NCI-H526 treated with DMSO at 0.1 percent for 48 hours (cell line): ENCODE results near the gene CACNA1D.

Source experiments
- DNase-seq: peaks from one replicate; lab custom pipeline; 2025; lab: John Stamatoyannopoulos, UW

CACNA1D gene

DNA sequence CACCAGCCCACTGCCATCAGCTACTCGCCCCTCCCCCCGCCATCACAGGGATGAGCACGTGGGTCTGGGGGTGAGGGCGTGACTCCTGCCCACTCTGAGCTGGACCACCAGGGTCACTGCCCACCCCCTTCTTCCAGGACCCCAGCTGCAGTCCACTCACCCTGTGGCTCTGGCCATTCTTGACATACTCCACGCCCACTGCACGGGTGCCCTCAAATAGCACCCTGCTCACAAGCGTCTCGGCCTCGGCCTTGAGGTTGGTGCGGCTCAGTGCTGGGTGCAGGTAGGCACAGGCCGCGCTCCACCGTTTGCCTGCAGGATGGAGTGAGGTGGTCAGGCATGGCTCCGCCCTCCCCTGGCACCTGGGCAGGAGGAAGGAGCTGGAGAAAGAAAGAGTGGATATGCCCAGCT lies 327.9 kb downstream of the CACNA1D start:
- DNase-seq = no peak

DNA sequence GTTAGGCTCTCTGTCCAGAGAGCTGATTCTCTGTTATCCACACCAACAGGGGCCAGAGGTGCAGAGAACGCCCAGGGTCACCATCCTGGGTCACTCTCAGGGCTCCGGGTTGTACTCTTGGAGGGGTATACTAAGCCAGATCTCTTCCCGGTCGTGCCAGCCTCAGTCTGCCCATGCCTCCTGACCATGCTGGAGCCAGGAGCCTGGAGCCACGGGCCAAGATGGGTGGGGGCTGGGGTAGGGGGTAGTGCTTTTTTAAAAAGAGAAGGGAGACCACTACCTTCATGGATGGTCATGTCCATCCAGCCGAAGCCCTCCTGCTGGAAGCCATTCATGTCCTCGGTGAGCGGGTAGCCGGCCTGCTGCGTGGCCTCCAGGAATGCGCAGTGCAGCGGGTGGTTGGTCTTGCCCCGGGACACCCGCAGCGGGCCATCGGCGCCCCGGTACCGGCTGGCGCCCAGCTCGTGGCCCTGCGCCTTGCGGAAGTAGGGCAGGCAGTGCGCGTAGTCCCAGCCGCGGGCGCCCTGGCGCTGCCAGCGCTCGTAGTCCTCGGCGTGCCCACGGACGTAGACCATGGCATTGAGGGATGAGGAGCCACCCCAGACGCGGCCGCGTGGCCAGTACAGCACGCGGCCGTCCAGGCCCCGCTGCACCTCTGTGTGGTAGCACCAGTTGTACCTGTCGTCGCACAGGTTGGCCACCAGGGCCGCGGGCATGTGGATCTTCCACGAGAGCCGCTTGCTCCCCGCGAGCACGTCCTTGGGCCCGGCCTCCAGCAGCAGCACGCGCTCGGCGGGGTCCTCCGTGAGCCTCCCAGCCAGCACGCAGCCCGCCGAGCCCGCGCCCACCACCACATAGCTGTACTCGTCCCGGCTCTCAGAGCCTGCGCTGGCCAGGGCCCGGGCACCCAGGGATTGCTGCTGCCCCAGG lies 328.9 kb downstream of the CACNA1D start:
- no peak for DNase-seq

DNA sequence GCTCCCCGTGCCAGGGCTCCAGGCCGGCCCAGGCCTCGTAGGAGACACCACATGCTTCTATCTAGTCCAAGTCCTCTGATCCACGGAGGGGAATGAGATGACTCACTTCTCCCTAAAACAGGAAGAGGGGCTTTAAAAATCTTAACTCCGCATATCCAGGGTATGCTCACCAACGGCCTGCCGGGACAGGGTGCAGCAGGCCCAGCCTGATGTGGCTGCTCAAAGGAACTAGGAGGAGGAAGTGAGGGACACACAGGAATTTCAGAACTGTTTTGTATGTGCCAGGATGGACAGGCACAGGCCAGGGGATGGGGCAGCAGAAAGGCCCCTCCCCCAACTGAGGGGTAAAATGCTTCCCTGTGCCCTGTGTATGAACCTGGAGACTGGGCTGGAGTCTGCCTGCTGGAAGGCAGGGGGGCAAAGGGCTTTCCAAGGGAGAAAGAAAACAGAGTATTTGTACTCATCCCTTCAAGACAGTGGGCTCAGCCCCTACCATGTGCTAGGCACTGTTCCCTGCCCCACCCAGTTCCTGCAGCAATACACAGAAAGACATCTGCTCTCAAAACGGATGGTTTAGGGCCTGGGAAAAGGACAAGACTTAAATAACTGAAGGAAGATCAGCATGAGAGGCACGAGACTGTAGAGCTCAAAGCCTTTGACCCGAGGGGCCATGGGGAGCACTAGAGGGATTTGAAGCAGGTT lies 329.7 kb downstream of the CACNA1D start:
- DNase-seq = no peak

DNA sequence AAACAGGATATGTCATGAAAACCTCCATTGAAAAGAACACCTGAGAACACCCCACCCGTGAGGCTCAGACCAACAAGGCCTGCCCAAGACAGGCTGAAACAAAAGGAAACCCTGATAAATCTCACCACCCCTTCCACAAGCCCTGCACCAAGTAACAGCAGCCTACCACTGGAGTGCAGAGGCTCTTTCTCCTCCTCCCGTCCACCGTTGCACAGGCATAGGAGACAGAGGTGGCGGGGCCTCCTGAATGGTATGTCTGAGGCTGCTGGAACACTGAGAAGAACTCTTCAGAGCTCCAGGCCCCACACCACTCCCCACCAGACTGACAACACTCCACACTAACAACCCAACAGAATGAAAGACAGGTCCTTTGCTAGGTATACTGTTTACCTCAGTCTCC lies 330.4 kb downstream of the CACNA1D start:
- no peak for DNase-seq

DNA sequence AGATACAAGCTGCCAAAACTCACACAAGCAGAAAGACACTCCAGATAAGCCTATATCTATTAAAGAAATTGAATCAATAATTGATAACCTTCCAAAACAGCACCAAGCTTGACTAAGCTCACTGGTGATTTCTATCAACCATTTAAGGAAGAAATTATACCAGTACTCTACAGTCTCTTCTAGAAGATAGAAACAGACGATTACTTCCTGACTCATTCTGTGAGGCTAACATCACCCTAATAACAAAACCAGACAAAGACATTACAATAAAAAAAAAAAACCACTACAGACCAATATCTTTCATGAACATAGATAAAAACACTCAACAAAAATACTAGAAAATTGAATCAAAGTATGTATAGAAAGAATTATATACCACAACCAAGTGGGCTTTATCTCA lies 331.6 kb downstream of the CACNA1D start:
- DNase-seq = no peak

DNA sequence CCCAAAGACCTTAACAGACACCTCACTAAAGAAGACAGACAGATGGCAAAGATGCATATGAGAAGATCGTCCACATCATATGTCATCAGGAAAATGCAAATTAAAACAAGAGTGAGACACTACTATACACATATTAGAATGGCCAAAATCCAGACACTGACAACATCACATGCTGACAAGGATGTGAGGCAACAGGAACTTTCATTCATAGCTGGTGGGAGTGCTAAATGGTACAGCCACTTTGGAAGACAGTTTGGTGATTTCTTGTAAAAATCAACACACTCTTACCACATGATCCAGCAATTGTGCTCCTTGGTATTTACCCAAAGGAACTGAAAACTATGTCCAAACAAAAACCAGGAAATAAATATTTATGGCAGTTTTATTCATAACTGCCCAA lies 334.2 kb downstream of the CACNA1D start:
- DNase-seq = no peak

DNA sequence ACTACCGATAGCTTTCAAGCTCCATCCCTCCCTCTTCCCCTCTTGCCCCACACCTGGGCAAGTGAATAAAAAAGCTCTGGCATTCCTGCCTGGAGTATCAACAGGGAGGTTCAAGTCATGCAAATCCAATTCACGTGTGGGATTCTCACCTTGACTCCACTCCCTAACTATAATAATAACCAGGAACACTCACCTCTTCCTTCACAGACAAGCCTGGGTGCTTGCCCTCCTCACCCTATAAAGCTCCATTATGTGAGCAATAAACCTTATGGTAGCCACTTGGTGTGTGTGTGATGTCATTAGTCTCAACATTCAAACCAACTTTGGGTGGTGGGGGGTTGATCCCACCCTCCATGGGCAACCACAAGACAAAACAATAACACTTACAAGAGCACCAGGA lies 335.2 kb downstream of the CACNA1D start:
- DNase-seq = no peak

DNA sequence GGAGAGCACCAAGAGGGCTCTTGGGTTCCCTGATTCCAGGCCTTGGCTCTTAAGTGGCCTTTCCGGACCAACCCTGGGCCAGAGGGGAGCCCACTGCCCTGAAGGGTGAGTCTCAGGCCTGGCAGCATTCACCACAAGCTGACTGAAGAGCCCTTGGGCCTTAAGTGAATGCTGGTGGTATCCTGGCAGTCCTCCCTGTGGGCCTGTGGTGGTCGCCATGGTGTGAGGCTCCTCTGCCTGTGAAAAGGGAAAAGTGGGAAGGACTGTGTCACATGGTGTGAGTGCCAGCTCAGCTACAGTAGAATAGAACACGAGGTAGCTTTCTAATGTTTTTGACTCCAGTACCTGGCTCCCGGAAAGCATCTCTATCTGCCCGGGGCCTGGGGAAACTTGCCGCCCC lies 336.5 kb downstream of the CACNA1D start:
- no peak for DNase-seq

DNA sequence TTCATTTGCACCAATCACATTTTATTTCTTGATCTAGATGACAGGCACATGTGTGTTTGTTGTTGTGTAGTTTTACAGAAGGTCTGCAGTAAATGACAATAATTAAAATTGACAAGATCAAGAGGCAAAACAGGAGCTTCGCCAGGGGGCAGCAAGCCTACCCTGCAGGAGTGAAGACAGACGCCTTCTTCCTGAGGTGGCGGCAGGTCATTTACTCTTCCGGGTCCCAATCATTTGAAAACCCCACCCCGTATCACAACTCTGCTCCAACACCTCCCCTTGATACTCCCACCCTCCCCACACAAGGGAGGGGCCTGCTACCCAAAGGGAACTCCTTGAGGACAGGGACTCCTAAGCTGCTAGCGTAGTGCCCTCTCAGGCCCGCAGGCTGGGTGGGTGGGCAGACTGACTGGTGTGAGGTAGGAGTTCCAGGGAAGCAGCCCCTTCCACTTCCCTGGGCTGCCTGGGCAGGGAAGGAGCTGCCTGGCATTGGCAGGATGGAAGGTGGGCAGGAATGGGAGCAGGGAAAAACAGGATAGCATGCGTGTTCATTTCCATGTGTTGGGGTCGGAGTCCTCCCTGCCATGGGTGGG lies 338.7 kb downstream of the CACNA1D start:
- no peak for DNase-seq

DNA sequence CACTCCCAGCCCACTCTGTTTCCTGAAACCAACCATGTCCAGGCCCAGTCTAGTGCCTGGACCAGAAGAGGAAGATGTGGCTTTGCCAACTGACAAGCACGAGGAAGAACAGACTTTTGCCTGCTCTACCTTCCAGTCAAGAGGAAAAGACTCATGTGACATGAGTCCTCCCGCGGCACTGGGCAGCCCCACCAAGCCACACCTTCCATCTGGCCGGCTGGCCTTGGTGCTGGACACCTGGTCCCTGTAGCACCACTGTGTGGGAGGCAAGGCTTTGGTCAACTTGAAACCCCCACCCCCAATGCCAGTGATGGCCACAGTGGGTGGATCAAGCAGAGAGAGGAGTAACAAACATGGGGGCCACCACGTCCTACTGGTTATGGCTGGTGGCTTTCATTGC lies 339.3 kb downstream of the CACNA1D start:
- DNase-seq = no peak

DNA sequence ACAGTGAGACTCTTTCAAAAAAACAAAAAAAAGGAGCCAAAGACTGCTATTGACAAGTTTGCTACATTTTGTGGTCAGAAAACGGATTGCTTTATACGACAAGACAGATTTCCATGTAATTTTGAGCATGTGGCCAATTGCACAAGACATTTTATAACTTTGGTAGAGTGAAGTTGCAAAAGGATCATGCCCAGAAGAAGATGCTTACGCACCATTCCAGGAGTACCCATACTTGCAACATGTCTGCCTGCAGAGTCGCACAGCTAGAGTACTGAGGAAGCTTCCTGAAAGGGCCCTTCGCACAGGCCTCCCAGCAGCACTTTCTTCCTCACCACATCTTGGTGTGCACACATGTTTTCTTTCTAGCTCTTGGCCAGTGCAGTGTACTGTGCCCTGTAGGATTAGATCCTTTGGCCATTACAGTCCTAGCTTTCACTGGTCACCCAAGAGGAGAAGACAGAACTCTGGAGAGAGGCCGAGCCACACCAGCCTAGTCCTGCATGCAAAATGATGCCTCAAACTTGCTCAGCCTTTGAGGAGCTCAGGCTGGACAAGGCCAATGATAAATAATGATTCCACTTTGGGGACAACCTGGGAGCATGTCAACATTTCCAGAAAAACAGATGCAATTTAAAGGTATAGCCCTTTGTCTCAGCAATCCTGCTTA lies 340.2 kb downstream of the CACNA1D start:
- DNase-seq = no peak

DNA sequence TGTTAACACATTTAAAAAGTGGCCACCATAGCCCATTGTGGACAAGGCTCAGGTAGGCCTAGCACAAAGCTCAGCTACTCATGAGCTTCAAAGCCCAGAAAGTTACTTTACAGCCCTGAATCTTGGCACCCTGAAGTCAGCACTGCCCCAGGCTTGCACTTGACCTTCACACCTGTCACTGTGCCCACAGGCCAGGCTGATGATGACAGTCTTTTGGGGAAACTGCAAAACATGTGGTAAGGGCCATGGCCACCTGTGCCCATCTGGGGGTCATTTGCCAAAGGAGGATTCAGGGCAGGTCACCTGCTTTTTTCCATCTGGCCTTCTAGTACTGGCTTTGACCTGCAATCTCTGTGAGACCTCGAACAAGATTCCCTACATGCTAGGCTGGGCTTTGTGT lies 340.8 kb downstream of the CACNA1D start:
- DNase-seq = no peak

DNA sequence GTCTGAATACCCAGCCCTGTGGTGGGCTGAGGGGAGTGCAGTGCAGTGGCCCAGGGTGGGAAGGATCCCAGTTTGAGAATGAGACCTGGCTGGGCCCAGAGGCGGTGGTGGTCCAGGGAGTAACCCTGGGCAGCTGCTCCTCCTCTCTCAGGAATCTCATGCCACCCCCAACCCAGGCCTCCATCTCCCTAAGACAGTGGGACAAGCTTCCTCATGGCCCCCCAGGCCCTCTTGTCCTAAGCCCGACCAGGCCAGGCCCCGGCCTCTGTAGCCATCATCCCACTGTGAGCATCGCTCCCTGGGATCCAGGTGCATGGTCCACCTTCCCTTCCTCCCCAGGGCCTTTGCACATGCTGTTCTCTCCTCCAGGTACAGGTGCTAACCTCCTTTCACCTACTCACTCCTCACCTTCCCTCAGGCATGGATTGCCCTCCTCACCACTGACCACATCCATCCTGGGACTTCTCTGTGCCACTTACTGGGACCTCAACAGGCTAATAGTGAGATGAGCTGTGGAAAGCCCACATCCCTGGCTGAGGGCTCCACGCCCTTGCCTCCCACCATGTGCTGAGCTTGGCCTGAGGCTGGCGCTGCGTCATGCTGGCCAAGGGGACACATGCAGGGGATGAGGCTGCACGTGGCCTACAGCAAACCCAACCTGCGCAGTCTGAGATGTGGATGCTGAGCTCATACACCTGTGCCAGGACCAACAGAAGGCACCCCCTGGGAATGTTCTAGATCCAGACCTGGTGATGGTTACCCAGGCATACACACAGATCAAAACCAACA lies 341.9 kb downstream of the CACNA1D start:
- no peak for DNase-seq

DNA sequence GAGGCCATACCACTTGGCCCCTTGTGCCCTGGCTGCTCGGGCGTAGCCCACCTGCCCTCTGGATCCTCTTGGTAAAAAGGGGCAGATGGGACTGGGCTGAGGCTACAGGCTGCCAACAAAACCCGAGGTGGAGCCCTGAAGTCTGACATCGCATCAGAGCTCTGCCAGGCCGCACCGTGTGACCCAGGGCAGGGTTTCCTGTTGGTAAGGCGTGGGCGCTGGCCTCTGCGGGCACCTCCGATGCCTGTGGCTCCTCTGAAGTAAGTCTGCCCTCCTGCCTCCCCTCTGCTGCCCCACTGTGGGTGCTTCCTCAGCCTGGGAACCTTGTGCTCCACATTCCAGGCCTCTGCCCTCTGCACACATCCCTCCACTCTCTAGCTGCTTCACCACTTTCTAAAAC lies 342.9 kb downstream of the CACNA1D start:
- DNase-seq = no peak

DNA sequence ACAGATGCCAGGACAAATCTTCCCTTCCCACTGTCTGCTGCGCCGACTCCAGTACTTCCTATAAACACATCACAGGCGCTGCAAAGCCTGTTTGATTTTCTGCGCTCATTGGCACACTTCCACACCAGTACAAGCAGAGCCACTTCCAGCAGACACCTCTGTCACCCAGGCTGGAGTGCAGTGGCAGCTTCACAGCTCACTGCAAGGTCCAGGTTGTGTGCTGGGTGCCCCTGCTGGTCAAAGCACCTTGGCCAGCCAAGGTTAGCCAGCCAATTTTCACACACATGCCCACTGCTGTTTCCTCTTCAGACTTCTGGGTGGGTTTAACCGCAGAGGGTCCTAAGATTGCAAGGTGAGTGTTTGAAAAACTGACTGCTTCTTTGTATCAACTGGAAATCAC lies 346.9 kb downstream of the CACNA1D start:
- DNase-seq = no peak

DNA sequence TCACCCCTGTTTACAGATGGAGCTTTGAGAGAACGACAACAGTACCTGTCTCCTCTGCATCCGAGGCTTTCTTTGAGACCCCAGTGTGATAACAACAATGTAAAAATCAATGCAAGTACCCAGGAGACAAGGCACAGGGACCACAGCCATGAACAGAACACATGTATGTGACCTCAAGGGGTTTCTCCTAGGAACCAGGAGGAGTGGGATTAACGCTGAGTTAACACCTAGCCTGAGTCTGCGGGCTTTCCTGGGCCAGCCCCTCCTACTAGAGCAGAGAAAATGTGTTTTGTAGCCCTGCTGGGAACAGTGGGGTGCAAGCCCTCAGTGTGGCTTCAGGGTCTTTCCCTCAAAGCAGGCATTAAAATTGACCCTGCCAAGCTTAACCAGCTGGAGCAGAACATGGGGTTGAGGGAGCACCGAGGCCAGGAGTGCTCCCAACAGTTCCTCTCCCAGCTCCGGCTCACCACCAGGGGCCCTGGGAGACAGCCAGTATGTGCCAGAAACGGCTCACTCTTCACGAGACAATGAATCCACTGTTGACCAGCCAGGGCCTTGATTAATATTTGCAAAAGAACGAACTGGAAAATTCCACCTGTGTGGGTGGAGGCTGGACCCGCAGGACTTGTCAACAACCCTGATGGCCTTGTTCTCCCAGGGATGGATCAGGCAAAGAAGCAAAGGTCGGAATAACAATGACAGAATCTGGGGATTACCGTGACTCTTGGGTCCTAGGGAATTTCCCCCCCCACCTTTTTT lies 348.2 kb downstream of the CACNA1D start:
- peak; percentile 95 for DNase-seq

DNA sequence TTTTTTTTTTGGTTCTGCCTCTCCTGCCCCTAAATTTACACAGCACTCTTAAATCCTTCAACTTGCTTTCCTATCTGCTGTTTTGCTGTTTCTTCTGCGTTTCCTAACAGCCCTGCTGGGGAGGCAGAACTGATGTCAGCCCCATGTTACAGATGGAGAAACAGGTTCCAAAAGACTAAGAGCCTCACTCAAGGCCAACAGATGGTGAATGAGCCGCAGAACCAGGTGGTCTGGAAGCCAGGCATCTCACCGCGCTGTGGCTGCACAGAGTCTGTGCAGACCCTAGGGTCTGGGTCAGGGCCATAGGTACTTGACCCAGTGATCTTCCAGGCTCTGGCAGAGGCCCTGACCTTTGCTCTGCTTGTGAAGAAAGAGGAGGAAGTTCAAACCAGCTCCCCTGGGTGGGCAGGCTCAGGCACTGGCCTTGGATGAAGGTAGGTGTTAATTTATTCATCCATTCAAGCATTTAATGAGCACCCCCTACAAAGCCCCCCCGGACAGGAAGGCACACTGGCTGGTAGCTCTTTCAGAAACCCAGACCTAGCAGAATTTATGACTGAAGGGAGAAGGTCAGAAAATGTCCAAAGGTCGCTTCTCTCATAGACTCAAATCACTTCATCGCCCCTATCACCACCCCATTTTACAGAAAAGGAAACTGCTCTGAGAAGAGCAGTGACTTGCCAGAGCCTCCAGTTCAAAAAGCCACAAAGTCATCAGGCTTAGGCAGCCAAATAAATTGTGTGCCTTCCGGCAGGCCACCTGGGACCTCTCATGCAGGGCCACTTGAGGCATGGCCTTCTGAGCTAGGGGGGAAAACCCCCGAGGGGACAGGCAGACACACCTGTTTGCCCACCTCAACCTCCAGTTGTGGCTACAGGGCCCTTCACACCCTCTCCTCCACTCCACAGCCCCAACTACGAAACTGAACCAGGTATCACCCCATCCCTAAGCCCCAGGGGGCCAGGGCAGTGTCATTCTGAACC lies 349.1 kb downstream of the CACNA1D start:
- DNase-seq = peak; percentile 39

DNA sequence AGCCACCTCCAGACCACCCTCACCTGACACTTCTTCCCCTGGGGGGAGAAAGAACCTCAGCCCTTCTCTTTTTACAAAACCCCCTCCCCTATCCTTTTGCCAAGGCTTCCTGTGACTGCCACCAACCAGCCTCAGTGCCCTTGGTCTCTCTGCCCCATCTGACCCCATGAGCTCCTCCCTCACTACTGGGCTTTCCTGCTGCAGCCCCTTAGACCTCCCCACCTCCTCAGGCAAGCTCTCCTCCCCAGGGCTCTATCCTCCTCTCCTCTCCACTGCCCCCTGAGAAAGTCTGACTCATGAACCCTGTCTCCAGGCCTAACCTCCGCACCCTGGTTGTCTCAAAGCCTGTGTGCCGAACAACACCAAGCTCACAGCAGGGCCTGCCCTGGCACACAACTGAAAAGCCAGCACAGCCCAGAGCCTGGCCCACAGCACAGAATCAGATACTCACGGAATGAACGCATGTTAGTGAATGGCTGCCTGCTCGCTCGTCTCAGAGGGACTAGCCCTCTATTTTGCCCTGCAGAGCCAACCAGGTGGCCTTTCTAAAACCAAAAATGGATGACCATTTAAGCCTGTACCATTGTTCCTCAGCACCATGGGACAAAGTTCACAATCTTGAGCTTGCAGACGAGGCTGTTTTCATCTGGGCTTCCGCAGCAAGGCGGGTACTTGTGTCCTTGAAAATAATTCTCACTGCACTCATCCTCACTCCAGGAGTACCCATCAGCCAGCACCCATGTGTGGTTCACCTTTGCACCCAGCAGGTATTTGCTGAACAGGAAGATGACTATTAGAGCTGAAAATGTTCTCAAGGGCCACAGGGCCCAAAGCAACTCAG lies 350.1 kb downstream of the CACNA1D start:
- peak; percentile 43 for DNase-seq
